AG09309 (cell line): ENCODE data around the gene AGRP.

Experiments
- DNase-seq: peaks from one replicate; pipeline ENCODE4 v3.0.0-alpha.2; 2010; ENCODE audit warnings: low read depth
- H3K4me3 ChIP-seq: 2 replicates; pipeline ENCODE4 v1.5.1; 2011; ENCODE audit warnings: mild to moderate bottlenecking, low read depth, low read length, moderate library complexity; ENCODE audit not compliant: control insufficient read depth
- TF ChIP-seq, protein P1 (sequence below): IDR thresholded peaks from 2 replicates; pipeline ENCODE4 v1.5.1; 2011; ENCODE audit warnings: mild to moderate bottlenecking, low read depth, low read length, inconsistent platforms; ENCODE audit not compliant: insufficient read depth, control insufficient read depth; ENCODE audit errors: missing control alignments

Gene AGRP

DNA sequence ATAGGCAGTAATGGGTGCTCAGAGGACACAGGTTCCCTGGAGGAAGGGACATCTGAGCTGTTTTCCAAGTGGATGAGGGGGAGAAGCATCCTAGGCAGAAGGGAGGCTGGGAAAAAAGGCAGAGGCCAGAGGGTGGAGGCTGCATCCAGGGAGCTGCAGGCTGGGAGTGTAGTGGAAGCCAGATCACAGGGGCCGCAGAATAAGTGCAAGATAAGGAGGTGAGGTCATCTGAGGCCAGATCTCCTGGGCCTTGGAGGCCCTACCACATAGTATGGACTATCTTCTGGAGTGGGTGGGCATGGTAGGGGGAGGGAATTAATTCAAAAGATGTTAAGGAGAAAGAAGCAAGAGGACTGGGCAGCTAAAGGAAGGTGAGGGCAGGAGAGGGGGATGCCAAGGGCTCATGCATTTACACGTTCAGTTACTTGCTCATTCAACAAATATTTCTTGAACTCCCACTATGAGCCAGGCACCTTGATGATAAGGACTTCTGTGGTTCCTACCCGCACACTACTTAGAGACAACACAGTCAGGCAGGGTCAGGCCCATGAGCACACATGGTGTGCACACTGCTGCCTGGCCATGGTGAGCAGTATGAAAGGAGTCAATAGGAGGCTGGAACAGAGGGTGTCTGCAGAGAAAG, 42.9 kb upstream of the AGRP start:
- no peak for DNase-seq
- no peak overlapping the region for H3K4me3 ChIP-seq
- TF ChIP-seq, protein P1, sequence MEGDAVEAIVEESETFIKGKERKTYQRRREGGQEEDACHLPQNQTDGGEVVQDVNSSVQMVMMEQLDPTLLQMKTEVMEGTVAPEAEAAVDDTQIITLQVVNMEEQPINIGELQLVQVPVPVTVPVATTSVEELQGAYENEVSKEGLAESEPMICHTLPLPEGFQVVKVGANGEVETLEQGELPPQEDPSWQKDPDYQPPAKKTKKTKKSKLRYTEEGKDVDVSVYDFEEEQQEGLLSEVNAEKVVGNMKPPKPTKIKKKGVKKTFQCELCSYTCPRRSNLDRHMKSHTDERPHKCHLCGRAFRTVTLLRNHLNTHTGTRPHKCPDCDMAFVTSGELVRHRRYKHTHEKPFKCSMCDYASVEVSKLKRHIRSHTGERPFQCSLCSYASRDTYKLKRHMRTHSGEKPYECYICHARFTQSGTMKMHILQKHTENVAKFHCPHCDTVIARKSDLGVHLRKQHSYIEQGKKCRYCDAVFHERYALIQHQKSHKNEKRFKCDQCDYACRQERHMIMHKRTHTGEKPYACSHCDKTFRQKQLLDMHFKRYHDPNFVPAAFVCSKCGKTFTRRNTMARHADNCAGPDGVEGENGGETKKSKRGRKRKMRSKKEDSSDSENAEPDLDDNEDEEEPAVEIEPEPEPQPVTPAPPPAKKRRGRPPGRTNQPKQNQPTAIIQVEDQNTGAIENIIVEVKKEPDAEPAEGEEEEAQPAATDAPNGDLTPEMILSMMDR: no peak

DNA sequence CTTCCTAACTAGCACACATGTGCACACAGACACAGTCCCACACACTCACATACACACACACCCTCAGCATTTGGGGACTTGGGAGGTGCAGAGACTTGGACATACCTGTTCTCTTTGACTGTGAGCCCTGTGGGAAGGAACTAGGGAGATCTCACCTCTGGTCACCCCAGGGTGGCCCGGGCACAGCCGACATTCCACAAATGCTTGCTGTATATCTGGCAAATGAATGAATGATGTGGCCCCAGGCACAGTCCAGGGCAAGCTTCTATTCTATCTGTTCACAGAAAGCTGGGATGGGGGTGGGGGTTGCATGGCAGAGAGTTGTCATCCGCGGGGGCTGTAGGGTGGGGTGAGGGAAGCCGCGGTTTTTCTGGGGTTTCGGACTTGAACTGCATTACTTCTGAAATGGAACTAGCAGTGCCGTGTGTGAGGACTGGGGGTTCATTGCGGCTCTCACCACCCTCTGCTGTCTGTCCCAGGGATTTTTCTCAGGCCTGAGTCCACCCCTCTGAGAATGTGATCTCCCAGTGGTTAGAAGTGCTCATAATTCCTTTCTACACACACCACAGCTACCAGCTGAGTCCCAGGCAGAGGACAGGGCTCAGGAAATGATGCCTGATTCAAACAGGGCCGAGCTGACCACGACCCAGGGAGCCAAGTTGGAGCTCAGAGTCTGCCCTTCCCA, 42.0 kb upstream of the AGRP start:
- DNase-seq: no peak
- TF ChIP-seq, protein P1: no peak
- H3K4me3 ChIP-seq: no peak overlapping the region

DNA sequence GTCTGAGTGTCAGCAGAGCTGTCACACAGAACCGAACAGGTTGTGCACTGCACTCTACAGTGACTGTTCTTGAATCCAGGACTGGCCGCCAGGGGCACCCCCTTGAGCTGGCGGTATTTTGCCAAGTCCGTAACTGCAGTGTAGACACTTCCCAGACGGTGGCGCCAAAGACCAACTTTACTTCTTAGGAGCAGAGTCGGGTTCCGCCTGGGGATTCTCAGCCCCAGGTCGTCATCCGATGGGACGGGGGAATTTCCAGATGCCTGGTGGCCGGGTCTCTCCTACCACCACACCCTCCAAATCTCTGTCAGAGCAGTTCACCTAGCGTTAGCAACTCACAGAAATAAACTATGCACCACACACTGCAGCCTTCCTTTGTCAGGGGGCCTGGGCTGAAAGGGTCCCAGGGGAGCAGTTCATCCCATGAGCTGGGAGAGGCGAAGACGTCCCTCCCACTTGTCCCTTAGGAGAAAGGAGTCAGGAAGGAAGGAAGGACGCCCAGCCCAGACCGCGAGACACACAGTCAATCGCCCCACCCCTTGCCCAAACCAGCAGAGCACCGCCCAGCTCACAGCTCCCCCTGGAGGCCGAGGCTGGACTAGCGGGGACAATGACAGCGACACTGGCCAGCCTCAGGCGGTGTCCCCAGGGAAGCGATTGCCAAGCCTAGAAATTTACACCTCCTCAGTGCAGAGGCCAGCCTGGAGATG, 37.9 kb upstream of the AGRP start:
- TF ChIP-seq, protein P1: peak; percentile 99
- H3K4me3 ChIP-seq: peak overlapping the region; percentile 49
- peak; percentile 73 for DNase-seq

DNA sequence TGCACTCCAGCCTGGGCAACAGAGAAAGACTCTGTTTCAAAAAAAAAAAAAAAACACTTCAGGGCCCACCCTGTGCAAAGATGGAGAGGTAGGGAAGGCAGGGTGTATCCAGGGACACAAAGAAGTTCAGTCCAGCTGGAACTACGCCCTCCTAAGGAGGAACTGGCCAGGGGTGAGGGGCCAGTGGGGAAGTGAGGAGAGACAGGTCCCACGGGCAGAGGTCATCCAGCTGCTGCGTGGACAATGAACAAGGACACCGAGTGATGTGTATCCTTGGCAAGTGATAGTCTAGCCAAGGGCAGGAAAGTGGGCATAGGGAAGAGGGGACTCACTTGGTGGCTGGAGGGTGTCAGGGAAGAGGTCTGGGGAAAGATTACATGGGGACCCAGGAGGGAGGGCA, 35.9 kb upstream of the AGRP start:
- TF ChIP-seq, protein P1: no peak
- no peak overlapping the region for H3K4me3 ChIP-seq
- no peak for DNase-seq

DNA sequence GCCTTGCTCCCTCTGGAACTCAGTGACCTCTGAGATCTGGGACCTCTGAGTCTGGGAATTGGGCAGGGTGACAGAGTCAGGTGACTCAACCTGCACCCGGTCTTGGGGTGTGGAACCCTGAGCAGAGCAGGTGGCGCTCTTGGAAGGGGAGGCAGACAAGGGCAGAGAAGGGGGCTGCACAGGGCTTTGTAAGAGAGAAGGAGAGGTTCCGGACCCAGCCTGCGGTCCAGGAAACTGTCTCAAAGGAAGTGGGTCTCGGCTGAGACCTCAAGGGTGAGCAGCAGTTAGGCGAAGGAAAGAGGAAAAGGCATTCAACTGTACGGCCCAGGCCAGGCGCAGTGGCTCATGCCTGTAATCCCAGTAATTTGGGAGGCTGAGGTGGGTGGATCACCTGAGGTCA, 35.3 kb upstream of the AGRP start:
- TF ChIP-seq, protein P1: no peak
- DNase-seq: no peak
- H3K4me3 ChIP-seq: no peak overlapping the region

DNA sequence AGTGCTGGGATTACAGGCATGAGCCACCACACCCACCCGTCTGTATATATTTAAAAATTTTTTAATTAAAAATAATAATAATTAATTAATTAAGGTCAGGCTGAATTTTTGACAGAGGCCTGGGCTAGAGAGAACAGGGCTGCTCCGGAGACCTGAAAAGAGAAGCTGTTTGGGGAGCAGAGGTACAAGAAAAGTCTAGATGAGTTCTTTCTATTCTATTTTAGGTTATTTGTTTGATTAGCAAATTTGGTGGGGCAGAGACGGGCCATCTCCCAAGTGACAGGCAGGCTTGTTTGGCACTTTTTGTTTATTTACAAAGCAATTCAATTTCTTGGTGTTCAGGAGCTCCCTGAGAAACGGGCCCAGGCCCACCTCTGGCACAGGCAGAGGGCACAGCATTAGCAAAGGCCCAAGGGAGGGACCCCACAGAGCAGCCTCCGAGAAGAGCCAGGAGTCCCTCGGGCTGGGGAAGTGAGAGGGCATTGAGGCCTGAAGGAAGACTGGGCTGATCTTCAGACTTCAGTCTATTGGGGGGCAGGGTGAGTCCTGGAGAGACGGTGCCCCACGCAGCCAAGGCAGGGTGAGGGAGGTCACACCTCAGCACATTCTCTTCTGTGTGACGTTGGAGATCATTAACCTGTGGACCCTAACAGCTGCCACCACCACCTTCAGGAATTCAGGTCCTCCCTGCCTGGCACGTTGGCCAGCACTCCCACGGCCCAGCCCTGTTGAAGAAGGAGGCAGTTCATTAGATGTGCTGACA, 34.5 kb upstream of the AGRP start:
- DNase-seq: no peak
- no peak overlapping the region for H3K4me3 ChIP-seq
- TF ChIP-seq, protein P1: no peak
